ENCODE measurements around the gene REC8. TPM values are rescaled to one million over a fixed set of nuclear protein-coding genes. Genes with fewer than 3 reads are reported as not detected.

Gene REC8
- total RNA-seq, 1 experiment from 2014 or later = 9.8 TPM

- no TSS peak for BruUV-seq (replicated peaks)
- intact Hi-C loops (cut with micrococcal nuclease; ENCODE audit: unreplicated experiment) (no loop called here), in situ Hi-C loops (cut with HindIII; ENCODE audit: low pct_unique_long_range_greater_than_20kb, low sequenced_read_pairs) (no loop called here)
- no peaks in the 10 kb centered on the region for H3K36me3 ChIP-seq (ENCODE audit: control insufficient read depth, insufficient read depth, low read length)
- DNase-seq (ENCODE audit: low read depth, low spot score) (no peak), ATAC-seq (no peak)
- no peak overlapping the region for H3K4me3 ChIP-seq (ENCODE audit: low read depth in 2 of 2, low read length in 2 of 2)
- ChIA-PET POLR2A (no interaction called here), CTCF (no interaction called here)
- H3K4me1 ChIP-seq (ENCODE audit: control insufficient read depth, insufficient read depth, low read length) = no peaks in the 10 kb centered on the region
- H3K9me3 ChIP-seq (ENCODE audit: control insufficient read depth, insufficient read depth, low read depth, low read length) = no peaks in the 10 kb centered on the region
- no peak overlapping the region for H3K27ac ChIP-seq (ENCODE audit: low read length)
- TF ChIP-seq SIN3A (IDR thresholded peaks at IDR 0.05; ENCODE audit: borderline replicate concordance, insufficient read depth, low read depth, low read length) = no peak
- TF ChIP-seq REST (IDR thresholded peaks at IDR 0.05; ENCODE audit: insufficient read depth in 1 of 2, low read depth in 2 of 2, low read length in 1 of 2) = no peak
- no peak for TF ChIP-seq POLR2AphosphoS5 (IDR thresholded peaks at IDR 0.05; ENCODE audit: low read depth, low read length)
- no peak for TF ChIP-seq TCF7L2 (IDR thresholded peaks at IDR 0.05; ENCODE audit: low read depth, low read length)
- TF ChIP-seq CTCF (IDR thresholded peaks at IDR 0.05) = no peak
- no peaks in the 10 kb centered on the region for H3K27me3 ChIP-seq (ENCODE audit: control insufficient read depth, insufficient read depth, low read length)
Measured at GRCh38 chr14:24204163-24205146, 32.6 kb downstream of the REC8 start.

- Histone ChIP-seq H3K4me1 (ENCODE audit: control insufficient read depth, insufficient read depth, low read length) (no peaks in the 10 kb centered on the region), H3K27me3 (ENCODE audit: control insufficient read depth, insufficient read depth, low read length) (no peaks in the 10 kb centered on the region), H3K9me3 (ENCODE audit: control insufficient read depth, insufficient read depth, low read depth, low read length) (no peaks in the 10 kb centered on the region), H3K36me3 (ENCODE audit: control insufficient read depth, insufficient read depth, low read length) (no peaks in the 10 kb centered on the region), H3K27ac (ENCODE audit: low read length) (no peak overlapping the region), H3K4me3 (ENCODE audit: low read depth in 2 of 2, low read length in 2 of 2) (no peak overlapping the region)
- CTCF ChIA-PET = no interaction called here
- POLR2A ChIA-PET = no interaction called here
- no peak for TF ChIP-seq TCF7L2 (IDR thresholded peaks at IDR 0.05; ENCODE audit: low read depth, low read length)
- no peak for TF ChIP-seq REST (IDR thresholded peaks at IDR 0.05; ENCODE audit: insufficient read depth in 1 of 2, low read depth in 2 of 2, low read length in 1 of 2)
- TF ChIP-seq CTCF (IDR thresholded peaks at IDR 0.05) = no peak
- TF ChIP-seq SIN3A (IDR thresholded peaks at IDR 0.05; ENCODE audit: borderline replicate concordance, insufficient read depth, low read depth, low read length) = no peak
- no peak for TF ChIP-seq POLR2AphosphoS5 (IDR thresholded peaks at IDR 0.05; ENCODE audit: low read depth, low read length)
- DNase-seq (ENCODE audit: low read depth, low spot score) (no peak), ATAC-seq (no peak)
- in situ Hi-C loops (cut with HindIII; ENCODE audit: low pct_unique_long_range_greater_than_20kb, low sequenced_read_pairs) (no loop called here), intact Hi-C loops (cut with micrococcal nuclease; ENCODE audit: unreplicated experiment) (no loop called here)
- no TSS peak for BruUV-seq (replicated peaks)
Measured at GRCh38 chr14:24206260-24207103, 34.6 kb downstream of the REC8 start.
